SK-N-SH (cell line): ENCODE measurements around the gene RGS17.

Source experiments
- CHD2 ChIP-seq: fragments of 150-350 bp; IDR thresholded peaks from 2 replicates; pipeline ENCODE4 v1.6.1; 2018; ENCODE audit warnings: low read length; ENCODE audit not compliant: partially characterized antibody
- POLR2AphosphoS5 ChIP-seq: IDR thresholded peaks from 2 replicates; pipeline ENCODE4 v1.6.1; 2012; ENCODE audit warnings: low read depth, low read length
- RAD21 ChIP-seq: IDR thresholded peaks from 2 replicates; pipeline ENCODE4 v1.6.1; 2012; ENCODE audit warnings: mild to moderate bottlenecking, low read length
- RFX5 ChIP-seq: IDR thresholded peaks from 2 replicates; pipeline ENCODE4 v1.6.1; 2012; ENCODE audit warnings: mild to moderate bottlenecking, improper control_type of control experiment, low read length
- YY1 ChIP-seq: IDR thresholded peaks from 2 replicates; pipeline ENCODE4 v1.4.0; 2012; ENCODE audit warnings: low read depth, mild to moderate bottlenecking
- TF ChIP-seq, protein P1 (sequence below): IDR thresholded peaks from 2 replicates; pipeline ENCODE4 v1.4.0; 2012; ENCODE audit warnings: low read depth, borderline replicate concordance
- TF ChIP-seq, protein P2 (sequence below): fragments of 200-600 bp; sonication (generic); IDR thresholded peaks from 2 replicates; pipeline ENCODE4 v1.6.1; 2017; ENCODE audit warnings: antibody characterized with exemption, mild to moderate bottlenecking, moderate library complexity

DNA sequence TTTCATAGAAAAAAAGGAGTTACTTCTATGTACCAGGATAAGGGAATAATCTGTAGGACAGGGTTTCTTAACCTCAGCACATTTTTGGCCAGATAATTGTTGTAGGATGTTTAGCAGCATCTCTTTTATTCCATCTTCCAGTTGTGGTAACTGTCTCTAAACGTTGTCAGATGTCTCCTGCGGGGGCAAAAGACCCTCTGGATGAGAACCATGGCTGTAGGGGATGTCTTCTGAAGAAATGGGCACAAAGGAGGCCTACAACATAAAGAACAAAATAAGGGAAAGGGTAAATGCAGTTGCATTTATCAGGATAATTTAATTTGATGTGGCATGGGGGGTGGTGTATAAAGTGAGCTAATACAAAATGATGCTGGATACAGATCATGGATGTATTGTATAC lies 144.1 kb downstream of the RGS17 start:
- TF ChIP-seq, protein P1, sequence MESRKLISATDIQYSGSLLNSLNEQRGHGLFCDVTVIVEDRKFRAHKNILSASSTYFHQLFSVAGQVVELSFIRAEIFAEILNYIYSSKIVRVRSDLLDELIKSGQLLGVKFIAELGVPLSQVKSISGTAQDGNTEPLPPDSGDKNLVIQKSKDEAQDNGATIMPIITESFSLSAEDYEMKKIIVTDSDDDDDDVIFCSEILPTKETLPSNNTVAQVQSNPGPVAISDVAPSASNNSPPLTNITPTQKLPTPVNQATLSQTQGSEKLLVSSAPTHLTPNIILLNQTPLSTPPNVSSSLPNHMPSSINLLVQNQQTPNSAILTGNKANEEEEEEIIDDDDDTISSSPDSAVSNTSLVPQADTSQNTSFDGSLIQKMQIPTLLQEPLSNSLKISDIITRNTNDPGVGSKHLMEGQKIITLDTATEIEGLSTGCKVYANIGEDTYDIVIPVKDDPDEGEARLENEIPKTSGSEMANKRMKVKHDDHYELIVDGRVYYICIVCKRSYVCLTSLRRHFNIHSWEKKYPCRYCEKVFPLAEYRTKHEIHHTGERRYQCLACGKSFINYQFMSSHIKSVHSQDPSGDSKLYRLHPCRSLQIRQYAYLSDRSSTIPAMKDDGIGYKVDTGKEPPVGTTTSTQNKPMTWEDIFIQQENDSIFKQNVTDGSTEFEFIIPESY: no peak
- TF ChIP-seq POLR2AphosphoS5: no peak
- no peak for TF ChIP-seq RFX5
- TF ChIP-seq, protein P2, sequence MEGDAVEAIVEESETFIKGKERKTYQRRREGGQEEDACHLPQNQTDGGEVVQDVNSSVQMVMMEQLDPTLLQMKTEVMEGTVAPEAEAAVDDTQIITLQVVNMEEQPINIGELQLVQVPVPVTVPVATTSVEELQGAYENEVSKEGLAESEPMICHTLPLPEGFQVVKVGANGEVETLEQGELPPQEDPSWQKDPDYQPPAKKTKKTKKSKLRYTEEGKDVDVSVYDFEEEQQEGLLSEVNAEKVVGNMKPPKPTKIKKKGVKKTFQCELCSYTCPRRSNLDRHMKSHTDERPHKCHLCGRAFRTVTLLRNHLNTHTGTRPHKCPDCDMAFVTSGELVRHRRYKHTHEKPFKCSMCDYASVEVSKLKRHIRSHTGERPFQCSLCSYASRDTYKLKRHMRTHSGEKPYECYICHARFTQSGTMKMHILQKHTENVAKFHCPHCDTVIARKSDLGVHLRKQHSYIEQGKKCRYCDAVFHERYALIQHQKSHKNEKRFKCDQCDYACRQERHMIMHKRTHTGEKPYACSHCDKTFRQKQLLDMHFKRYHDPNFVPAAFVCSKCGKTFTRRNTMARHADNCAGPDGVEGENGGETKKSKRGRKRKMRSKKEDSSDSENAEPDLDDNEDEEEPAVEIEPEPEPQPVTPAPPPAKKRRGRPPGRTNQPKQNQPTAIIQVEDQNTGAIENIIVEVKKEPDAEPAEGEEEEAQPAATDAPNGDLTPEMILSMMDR: no peak
- no peak for TF ChIP-seq CHD2
- TF ChIP-seq YY1: no peak
- no peak for TF ChIP-seq RAD21
